Mammary epithelial cell (primary cell): ENCODE measurements around the gene METTL18.

Experiments used
- EZH2 ChIP-seq: IDR thresholded peaks from 2 replicates; pipeline ENCODE4 v1.6.1; 2012; ENCODE audit warnings: low read length, inconsistent platforms, borderline replicate concordance
- TF ChIP-seq, protein P1 (sequence below), 2 donors: IDR thresholded peaks in 1 of 2; conservative IDR thresholded peaks in 1 of 2; 2 replicates each; pipeline ENCODE4 v1.5.1; 2011 to 2012; ENCODE audit warnings: inconsistent platforms in 2 of 2, low read length in 2 of 2, mild to moderate bottlenecking in 2 of 2, control low read depth in 1 of 2, low read depth in 1 of 2; ENCODE audit not compliant: insufficient read depth in 1 of 2; ENCODE audit errors: extremely low read depth in 1 of 2

DNA sequence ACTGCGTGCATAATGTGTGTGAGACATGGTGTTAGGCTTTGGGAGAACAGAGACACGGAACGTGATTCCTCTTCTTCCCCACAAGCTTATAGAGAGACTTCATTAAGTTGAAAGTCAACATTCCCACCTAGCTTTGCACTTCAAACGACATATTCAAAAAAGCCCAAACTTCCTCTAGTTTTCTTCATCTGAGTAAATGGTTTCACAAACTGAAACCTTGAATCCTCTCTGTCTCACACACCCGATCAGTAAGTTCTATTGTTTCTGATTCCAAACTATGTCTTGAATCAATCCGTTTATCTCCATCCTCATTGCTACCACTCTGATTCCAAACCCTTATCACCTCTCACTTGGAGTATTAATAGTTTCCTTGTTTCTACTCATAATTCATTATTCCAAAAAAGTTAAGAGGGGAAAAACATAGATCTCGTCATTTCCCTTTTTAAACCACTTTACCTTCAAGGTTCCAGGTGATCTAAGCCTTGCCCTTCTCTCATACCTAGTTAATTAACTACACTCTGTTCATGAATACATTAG lies 1.6 kb upstream of the METTL18 start:
- TF ChIP-seq, protein P1, sequence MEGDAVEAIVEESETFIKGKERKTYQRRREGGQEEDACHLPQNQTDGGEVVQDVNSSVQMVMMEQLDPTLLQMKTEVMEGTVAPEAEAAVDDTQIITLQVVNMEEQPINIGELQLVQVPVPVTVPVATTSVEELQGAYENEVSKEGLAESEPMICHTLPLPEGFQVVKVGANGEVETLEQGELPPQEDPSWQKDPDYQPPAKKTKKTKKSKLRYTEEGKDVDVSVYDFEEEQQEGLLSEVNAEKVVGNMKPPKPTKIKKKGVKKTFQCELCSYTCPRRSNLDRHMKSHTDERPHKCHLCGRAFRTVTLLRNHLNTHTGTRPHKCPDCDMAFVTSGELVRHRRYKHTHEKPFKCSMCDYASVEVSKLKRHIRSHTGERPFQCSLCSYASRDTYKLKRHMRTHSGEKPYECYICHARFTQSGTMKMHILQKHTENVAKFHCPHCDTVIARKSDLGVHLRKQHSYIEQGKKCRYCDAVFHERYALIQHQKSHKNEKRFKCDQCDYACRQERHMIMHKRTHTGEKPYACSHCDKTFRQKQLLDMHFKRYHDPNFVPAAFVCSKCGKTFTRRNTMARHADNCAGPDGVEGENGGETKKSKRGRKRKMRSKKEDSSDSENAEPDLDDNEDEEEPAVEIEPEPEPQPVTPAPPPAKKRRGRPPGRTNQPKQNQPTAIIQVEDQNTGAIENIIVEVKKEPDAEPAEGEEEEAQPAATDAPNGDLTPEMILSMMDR (conservative IDR thresholded peaks at IDR 0.05 in 1 of 2, IDR thresholded peaks at IDR 0.05 in 1 of 2; ENCODE audit: extremely low read depth in 1 of 2, insufficient read depth in 1 of 2, low read depth in 1 of 2, low read length in 2 of 2): no peak
- no peak for TF ChIP-seq EZH2
